Activated CD4-positive, alpha-beta T cell treated with anti-CD3 and anti-CD28 coated beads, Interleukin-2, amount 50 U/mL, for 1 hour (primary cell): ENCODE measurements around the gene FLVCR2.
"Not testable (repeated sequence)": the region's sequence is repeated elsewhere in the genome, so short reads cannot be mapped to it uniquely, and the experiment has no call there.

ENCODE experiments used
- DNase-seq: peaks from one replicate; pipeline ENCODE4 v3.0.0-alpha.2; 2020

Gene FLVCR2

DNA sequence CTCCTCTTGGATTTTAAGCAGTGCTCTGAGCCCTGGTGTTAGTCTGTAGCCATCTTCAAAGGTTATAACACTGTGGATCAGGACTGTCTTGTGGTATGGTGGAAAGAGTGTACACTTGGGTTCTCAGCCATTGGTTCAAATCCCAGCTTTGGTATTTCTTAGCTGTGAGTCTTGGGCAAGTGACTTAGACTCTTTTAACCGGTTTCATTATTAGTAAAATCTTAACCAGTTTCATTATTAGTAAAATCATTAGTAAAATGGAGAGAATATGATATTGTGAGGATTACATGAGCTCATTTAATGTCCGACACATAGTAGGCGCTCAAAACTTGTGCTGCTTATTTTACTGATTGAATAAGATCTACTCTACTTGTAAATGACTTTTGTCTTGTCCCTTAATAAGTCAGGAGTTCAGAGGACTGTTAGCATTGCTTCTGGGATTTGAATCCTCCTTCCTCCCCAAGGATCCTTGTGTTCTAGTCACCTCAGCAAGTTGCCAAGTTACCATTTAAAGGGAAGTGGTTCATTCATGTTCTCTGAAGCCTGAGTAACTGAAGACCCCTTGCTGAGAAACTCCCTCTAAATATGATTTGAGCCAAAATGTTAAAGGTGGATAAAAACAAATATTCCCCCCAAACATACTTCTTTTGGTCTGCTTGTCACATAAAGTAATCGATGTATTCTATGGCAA lies 95.1 kb downstream of the FLVCR2 start:
- no peak for DNase-seq

GRCh38 chr14:75675265-75675960 lies 97.0 kb downstream of the FLVCR2 start:
- DNase-seq = no peak

- DNase-seq = no peak
These were observed 107.5 kb downstream of the FLVCR2 start for GRCh38 chr14:75685910-75686309.

GRCh38 chr14:75689012-75689411 lies 110.6 kb downstream of the FLVCR2 start:
- DNase-seq = no peak

DNA sequence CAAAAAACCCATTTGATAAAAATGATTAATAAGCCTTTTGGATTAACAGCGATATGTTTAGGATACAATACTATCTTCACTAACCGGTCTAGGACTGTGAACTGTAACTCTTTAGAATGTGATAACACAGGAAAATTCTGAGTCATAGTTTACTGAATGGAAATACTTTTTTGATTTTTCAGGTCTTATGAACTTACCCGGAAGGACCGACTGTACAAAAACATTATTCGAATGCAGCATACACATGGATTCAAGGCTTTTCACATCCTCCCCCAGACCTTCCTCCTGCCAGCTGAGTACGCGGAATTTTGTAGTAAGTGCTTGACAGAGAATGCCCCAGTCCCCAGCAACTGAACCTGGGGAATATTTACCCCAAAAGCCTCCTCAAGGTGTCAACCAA lies 111.6 kb downstream of the FLVCR2 start:
- DNase-seq = no peak

DNA sequence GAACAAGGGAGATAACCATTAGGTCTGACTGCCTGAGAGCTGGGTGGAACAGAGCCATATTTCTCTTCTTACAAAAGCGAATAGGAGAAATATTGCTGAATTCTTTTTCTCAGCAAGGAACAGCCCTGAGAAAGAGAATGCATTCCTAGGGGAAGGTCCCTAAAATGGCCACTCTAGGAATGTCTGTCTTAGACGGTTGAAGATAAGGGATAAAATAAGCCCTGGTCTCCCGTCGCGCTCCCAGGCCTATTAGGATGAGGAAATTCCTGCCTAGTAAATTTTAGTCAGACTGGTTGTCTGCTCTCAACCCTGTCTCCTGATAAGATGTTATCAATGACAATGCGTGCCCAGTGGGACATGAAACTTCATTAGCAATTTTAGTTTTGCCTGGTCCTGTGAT lies 116.6 kb downstream of the FLVCR2 start:
- not testable (repeated sequence) for DNase-seq

DNA sequence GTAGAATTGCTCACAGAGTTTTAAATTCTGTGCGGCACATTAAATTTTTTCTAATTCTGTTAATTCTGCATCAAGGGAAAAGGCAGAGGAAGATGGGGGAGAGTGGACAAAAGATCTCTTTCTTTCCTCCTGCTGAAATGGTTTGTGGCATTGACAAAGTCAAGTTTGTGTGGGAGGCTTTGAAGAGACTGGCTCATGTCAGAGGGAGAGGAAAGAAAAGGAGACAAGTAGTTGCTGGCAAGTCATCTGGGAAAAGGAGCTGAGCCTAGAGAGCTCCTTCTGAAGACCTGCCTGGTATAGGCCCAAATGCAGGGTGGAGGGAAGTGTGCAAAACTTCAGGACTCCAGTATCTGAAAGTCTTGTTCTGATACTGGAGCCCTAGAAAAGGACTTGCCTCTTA lies 119.0 kb downstream of the FLVCR2 start:
- no peak for DNase-seq
